ENCODE results near the gene OCA2.
"Not testable (repeated sequence)": the region's sequence is repeated elsewhere in the genome, so short reads cannot be mapped to it uniquely, and the experiment has no call there.

OCA2 gene

GRCh38 chr15:28021281-28022039, 77.7 kb downstream of the OCA2 start:
- DNase-seq, result no peak

GRCh38 chr15:28020644-28021043, 78.5 kb downstream of the OCA2 start:
- DNase-seq, result no peak

GRCh38 chr15:28019594-28020309, 79.4 kb downstream of the OCA2 start:
- DNase-seq, result no peak

GRCh38 chr15:28018291-28019044, 80.6 kb downstream of the OCA2 start:
- DNase-seq, result no peak

DNA sequence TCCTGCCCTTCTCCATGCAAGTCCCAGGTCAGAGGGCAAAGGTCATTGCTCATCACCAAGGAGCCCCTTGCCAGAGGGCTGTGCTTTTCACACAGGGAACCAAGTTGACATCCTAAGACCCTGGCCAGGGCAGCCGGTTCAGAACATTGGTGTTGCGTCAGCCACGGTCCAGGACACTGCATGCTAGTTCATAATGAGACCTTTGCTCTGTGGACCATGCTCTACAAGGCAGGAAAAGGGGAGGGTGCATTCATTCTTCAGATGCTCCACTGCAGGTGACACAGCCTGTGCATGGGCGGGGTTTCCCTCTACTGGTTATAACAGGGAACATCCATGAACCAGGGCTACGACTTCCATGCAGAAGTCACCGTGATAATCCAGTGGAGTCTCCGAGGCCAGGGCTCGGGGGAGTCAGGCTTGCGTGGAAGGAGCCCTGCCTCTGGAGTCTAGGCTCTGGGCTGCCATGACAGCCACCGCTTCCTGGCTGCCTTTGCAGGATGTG, 81.6 kb downstream of the OCA2 start:
- DNase-seq, result no peak

DNA sequence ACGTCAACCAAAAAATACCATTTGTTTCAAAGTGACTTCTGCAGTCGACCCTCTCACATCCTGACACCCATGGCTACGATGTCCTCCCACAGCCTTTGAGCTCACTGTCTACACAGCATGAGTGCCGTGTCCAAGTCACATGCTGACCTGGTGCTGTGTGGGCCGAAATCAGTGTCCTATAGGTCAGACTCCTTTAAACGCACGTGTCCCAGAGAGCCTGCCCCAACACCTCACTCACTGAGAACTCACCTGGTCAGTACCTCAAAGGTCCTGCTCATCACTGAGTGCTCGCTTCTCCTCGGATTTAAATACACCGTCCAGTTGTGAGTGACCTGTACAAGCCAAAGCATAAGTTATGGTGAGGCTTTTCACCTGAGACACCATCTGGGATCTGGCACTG, 83.3 kb downstream of the OCA2 start:
- no peak for DNase-seq

GRCh38 chr15:28014623-28015200, 84.4 kb downstream of the OCA2 start:
- DNase-seq, result no peak

DNA sequence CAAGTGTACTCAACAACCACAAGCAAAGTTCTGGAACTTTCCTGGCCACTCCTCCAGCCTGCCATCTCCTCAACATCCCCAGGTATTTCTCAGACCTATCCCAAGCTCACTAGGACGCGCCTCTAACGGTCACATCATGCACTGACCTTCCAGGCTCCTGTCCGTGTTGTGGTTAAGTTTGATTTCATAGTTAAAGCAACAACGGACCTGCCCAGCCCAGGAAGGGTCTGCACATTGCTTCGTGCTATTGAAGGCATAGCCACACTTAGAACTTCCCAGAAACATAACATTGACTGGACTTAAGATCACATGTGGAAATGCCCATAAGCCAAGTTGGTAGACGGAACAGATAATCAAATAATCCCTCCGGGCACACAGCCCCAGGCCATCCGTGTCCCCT, 85.1 kb downstream of the OCA2 start:
- DNase-seq, result no peak

- no peak for DNase-seq
These were observed 85.6 kb downstream of the OCA2 start for GRCh38 chr15:28013480-28013879.

DNA sequence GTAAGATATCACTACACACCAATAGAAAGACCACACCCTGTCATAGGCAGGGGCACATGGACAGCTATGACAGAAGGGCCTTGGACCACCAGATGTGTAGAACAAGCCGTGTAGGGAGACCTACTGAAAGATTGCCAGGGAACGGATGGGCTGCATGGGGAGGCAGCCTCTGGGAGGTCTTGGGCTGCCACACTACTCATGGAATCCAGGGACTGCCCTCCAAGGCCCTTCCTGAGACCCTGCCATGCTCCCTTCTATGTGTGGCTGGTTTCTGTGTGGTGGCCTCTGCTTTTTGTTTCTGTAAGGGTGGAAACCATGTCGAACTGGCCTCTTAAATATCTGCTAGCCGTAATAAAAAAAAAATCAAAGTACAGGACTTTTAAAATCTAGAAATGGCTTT, 86.9 kb downstream of the OCA2 start:
- no peak for DNase-seq

- DNase-seq, result not testable (repeated sequence)
These were observed 90.9 kb downstream of the OCA2 start for GRCh38 chr15:28008175-28008574.

- DNase-seq, result no peak
These were observed 92.8 kb downstream of the OCA2 start for GRCh38 chr15:28006116-28006905.

GRCh38 chr15:28005004-28005527, 94.0 kb downstream of the OCA2 start:
- no peak for DNase-seq

- DNase-seq, result no peak
These were observed 94.7 kb downstream of the OCA2 start for GRCh38 chr15:28004143-28005003.

DNA sequence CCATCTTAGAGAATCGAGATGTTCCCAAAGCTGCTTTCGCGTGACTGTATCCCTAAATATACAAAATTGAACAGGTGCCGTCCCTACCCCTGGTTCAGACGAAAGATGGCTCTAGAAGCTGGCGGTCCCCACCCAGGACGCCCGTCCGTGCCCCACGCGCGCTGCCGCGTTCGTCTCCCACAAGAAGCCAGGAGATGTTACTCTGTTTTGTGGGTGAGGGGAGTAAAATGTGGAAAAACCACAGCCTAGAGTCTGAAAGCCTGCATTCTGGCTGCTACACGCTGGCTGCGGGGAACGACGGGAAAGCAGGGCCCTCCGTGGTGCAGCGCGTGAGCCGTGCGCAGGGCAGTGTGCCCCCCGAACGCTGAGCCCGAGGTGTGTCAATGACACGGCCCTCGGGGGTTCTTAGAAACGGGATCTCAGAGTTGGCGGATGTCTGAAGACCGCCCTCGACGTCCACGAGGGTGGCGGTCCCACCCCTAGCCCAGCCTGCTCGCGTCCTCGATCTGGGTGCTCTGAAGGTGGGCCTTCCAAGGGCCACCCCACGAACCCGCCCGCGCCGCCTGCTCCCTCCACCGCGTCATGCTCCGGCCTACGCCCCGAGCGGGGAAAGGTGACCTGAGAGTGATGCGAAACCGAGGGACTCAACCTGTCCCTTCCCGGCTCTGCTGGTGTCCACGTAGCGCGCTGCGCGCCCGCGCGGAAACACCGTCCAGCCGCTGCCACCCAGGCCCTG, 95.6 kb downstream of the OCA2 start:
- DNase-seq, result no peak

DNA sequence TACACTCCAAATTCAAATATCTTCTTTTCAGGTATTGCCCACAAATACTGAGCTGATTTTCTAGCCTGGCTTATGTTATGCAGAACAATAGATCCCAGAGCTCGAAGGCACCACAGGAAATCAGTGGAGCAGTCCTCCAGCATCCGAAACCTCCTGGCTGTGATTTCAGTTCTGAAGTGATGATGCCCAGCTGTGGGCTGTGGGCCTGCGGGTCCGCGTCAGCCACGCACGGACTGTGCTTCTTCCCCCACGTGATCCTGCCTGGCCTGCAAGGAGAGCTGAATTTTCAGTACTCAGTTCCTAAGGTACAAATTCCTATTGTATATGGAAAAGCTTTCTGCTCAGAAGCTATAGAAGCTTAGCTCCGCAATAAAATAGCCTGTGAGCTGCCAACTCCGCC, 96.2 kb downstream of the OCA2 start:
- DNase-seq, result no peak

GRCh38 chr15:28002136-28002861, 96.8 kb downstream of the OCA2 start:
- no peak for DNase-seq

- no peak for DNase-seq
These were observed 97.5 kb downstream of the OCA2 start for GRCh38 chr15:28001641-28002040.

- no peak for DNase-seq
These were observed 104.9 kb downstream of the OCA2 start for GRCh38 chr15:27993996-27994780.

Measured in activated T-cell treated with anti-CD3 and anti-CD28 coated beads, Interleukin-2, amount 50 U/mL, for 1 hour (primary cell).